ENCODE measurements around the gene TRAF1. TPM values are rescaled to one million over a fixed set of nuclear protein-coding genes. Genes with fewer than 3 reads are reported as not detected.

TRAF1 gene
- polyA plus RNA-seq, 3 donors: 4.5 to 8.1 (median 5.6) TPM

DNA sequence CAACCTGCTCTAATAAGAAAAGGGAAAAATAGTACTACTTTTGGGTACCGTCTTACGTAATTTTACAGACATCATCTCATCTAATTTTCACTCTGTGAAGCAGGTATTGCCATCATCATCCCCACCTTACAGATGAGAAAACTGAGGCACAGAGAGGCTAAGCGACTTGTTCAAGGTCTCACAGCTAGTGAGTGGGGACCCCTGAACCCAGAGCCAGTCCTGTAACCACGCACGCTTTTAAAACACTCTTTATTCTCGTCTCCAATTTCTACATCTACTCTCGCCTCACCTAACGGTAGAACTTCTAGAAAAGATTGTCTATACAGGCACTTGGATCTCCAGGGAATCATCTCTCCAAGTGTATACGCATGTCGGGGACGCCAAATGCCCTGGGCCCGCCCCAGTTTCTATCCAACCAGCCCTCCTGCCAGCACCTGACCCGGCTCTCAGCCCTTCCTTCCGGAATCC, 1.5 kb upstream of the TRAF1 start:
- no peak for DNase-seq (ENCODE audit: extremely low read depth in 1 of 11, low read depth in 9 of 11, low spot score in 4 of 11)

DNA sequence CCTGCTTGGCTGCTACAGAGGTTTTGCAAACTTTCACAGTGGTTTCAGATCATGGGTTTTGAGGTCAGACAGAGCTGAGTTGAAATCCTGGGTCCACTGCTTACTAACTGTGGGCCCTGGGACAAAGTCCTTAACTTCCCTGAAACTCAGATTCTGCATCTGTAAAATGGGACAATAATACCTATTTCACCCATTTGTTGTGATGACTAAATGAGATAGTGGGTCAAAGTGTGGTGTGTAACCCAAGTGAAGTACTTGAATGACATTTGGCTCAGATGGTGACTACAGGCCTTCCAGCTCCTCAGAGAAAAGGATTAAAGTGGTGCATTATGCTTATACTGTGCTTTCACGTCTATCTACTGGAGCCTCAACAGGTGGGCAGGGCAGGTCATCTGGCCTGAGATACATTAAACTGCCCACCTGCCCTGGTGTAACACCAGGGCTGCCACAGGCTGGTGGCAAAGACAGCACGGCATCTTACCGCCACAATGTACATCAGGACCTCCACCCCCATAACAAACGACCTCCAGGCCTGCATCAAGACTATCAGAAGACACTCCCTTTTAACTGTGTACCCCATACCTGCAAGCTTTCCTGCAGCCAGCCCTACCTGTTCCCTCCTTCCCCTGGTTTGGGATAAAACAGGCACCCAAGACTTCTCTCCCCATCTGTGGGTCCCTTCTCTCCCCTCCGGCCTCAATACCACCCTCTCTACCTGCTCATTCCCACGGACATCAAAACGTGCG, 846 bp upstream of the TRAF1 start:
- no peak for DNase-seq (ENCODE audit: extremely low read depth in 1 of 11, low read depth in 9 of 11, low spot score in 4 of 11)

DNA sequence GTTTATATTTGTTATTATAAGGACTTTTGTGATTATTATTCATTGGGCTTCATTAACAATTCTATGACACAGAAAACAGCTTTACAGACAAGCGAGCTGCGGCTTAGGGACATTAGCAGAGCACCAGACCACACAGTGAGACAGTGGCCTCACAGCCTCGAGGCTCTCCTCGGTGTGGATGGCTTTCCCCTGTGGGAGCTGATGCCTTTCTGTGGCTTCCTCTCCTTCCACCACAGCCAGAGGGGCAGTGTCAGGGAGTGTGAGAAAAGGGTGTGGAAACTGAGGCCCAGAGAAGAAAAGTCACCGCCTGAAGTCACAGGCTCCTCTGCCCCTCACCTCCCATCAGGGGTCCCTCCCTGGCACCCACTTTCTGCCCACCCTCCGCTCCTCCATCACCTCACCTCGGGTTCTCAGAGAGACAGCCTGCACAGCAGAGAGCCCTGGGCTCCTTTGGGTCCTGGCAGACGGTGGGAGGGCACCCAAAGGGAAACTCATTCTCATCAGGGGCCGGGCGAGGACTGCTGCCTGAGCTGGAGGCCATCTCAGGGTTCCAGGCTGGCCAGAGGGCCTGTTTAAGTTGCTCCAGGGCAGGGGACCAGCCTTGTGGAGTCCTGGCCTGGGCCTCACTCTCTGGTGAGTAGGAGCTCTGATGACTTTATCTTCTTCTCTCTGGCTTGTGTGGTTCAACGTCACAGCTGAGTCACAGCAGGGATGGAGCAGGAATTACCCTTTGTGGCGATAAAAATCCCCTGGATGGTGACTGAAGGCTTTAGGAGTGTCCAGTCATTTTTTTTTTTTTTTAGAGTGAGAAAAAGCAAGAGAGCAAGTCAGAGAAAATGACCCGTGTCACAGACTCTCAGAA, 830 bp downstream of the TRAF1 start:
- DNase-seq (ENCODE audit: extremely low read depth in 1 of 11, low read depth in 9 of 11, low spot score in 4 of 11): no peak

- no peak for DNase-seq (ENCODE audit: extremely low read depth in 1 of 11, low read depth in 9 of 11, low spot score in 4 of 11)
Observed at GRCh38 chr9:120924698-120925534, 1.7 kb downstream of the TRAF1 start.

GRCh38 chr9:120923620-120924328, 2.8 kb downstream of the TRAF1 start:
- DNase-seq (ENCODE audit: extremely low read depth in 1 of 11, low read depth in 9 of 11, low spot score in 4 of 11): no peak

GRCh38 chr9:120922404-120923195, 4.0 kb downstream of the TRAF1 start:
- DNase-seq (ENCODE audit: extremely low read depth in 1 of 11, low read depth in 9 of 11, low spot score in 4 of 11): no peak

DNA sequence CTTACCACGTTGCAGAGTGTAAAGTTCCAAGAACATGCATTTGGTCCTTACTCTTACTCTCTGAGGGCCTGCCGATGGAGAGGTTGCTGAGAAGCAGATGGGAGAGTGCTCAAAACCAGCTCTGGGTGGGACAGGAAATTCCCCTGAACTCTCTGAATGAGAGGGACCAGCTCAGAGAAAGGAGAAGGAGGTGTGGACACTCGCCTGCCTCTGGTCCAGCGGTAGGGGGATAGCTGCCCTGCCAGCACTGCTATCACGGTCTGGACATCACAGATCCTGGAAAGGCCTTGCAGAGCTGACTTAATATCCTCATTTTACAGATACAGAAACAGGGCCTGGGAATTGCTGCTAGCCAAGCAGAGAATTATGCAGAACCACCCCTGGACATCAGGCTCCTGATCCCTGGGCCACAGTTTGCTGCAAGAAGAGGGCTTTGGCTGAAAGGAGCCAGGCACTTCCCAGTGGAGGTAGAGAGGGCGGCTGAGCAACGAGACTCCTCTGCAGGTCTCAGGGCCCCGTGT, 4.9 kb downstream of the TRAF1 start:
- no peak for DNase-seq (ENCODE audit: extremely low read depth in 1 of 11, low read depth in 9 of 11, low spot score in 4 of 11)

DNA sequence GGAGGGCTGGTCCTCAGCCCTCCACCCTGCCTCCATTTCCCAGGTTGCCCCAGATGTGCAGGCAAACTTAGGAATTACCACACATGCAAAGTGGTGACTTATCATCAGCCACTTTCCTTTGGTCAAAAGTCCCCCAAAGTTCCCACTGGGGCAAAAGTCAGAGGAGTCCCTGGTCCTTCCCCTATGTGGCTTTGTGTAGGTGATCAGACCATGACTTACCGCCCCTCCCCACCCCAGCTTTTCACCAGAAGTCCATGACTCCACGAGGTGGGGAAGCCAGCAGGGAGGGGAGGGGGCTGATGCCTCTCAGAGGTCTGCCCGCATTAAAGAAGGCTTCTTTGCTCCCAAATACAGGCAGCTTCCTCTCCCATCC, 5.8 kb downstream of the TRAF1 start:
- no peak for DNase-seq (ENCODE audit: extremely low read depth in 1 of 11, low read depth in 9 of 11, low spot score in 4 of 11)

DNA sequence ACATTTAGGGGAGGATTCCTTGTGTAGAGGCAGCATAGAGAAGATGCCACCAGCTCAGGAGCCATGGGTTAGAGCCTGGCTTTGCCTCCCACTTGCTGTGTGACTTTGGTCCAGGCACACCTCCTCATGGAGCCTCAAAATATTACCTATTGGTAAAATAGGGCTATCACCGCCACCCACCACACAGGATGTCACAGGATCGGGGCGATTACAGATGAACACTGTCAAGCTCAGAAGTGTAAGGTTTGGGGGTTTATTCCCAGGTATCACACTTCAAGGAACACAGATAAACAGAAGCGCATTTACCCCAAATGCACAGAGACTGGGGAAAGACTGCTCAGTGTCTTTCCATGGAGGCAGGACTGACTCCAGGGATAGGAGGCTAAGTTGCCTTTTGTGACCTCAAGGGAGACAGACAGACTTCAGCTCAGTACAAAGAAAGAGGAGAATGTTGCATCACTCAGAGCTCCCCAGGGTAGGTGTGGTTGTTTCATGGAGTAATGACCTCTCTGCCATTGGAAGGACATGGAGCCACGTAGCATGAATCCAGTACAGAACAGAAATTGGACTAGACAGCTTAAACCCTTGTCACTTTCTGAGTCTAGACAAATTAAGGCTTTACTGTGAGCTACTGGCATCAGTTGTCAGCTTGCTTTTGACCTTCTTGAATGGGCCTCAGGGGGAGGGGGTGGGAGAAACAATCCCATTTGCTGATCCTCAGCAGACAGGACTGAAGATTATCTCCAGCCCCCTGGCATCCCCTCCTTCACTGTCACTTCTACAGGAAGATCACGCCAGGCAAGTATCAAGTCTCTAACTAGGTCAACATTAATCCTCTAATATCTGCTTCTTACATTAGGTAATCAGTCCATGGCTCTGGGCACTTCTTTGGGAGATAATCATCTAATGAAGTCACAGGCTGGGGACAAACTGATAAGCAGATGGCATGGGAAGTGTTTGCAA, 6.5 kb downstream of the TRAF1 start:
- no peak for DNase-seq (ENCODE audit: extremely low read depth in 1 of 11, low read depth in 9 of 11, low spot score in 4 of 11)

DNA sequence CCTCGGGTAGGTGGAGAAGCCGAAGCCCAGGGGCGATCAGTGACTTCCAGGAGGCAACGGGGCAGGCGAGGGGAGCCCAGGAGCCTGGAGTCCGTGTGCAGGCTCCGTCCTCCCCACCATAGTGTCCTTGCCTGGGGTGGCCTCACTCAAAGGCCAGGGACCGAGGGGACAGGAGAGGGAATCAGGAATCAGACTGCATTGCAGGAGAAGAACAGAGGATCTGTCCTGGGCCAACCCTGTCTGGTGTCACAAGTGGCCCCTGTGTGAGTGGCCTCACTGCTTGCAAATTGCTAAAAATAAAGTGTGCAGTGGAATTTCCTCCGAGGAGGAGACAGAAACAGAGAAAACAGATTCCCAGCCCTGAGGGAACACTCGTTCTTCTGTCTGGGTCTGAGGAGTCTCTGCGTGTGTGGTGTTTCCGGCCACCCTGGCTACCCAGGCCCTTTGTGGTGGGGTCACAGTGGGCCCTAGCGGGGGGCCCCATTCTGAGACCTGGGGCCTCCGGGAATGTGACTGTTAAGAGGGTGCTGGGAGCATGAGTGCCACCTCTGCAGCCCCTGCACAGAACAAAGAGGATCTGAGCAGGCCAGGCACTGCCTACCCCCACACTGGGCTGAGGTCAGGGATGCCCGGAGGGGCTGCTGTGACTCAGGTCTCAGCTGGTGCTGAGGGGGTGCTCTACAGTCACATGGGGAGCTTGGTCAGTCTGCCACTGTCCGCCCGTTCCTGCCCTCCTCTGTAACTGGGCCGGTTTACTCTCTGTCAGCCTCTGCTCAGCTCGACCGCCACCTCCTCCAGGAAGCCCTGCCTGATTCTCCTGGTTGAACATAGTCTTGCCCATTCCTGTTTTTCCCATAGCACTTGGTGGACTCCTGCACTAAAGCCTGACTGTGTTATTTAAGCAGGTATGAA, 7.4 kb downstream of the TRAF1 start:
- no peak for DNase-seq (ENCODE audit: extremely low read depth in 1 of 11, low read depth in 9 of 11, low spot score in 4 of 11)

DNA sequence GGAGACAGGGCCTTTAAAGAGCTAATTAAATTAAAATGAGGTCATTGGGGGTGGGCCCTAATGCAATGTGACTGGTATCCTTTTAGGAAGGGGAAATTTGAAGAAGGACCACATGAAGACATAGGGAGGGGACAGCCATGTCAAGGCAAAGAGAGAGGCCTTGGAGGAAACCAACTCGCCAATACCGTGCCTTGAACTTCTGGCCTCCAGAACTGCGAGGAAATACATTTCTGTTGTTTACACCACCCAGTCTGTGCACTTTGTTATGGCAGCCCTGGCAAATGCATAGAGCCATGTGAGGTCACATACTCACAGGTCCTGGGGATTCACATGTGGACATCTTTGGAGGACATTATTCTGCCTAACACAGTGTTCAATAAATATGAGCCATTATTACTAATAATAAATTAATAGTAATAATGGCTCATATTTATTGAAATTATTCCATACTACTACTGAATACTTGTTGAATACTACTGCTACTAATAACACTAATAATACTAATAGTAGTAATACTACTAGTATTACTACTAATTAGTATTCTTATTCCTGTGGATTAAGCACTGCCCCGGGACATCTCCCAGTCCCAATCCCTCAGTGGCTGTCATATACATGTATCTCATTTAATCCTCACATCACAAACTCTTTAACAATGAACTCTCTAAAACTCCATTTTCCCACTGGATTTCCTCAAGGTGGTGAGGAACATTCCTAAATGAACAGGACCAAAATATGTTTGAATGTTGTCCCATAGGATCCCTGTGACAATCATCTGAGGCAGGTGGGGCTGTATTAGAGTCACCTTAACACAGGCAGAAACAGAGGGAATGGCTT, 8.4 kb downstream of the TRAF1 start:
- DNase-seq (ENCODE audit: extremely low read depth in 1 of 11, low read depth in 9 of 11, low spot score in 4 of 11): no peak

GRCh38 chr9:120916991-120917880, 9.4 kb downstream of the TRAF1 start:
- DNase-seq (ENCODE audit: extremely low read depth in 1 of 11, low read depth in 9 of 11, low spot score in 4 of 11): no peak

GRCh38 chr9:120916588-120916987, 10.0 kb downstream of the TRAF1 start:
- DNase-seq (ENCODE audit: extremely low read depth in 1 of 11, low read depth in 9 of 11, low spot score in 4 of 11): no peak

- DNase-seq (ENCODE audit: extremely low read depth in 1 of 11, low read depth in 9 of 11, low spot score in 4 of 11): no peak
Observed at GRCh38 chr9:120915854-120916470, 10.6 kb downstream of the TRAF1 start.

All from renal cortex interstitium (tissue), 11 donors.